Transverse colon (tissue), 4 donors: Measurements from ENCODE around the gene ATP13A2. TPM values are rescaled to one million over a fixed set of nuclear protein-coding genes. Genes with fewer than 3 reads are reported as not detected.

Source experiments
- DNase-seq: peaks from one replicate; pipeline ENCODE4 v3.0.0-alpha.2; 2019
- H3K27ac ChIP-seq, 4 donors: fragments of 200-600 bp; sonication (generic); 2 replicates each; pipeline ENCODE4 v1.5.1; 2016 to 2018; ENCODE audit warnings: inconsistent platforms in 4 of 4
- H3K27me3 ChIP-seq: fragments of 200-600 bp; sonication (generic); 2 replicates; pipeline ENCODE4 v1.5.1; 2017; ENCODE audit warnings: inconsistent platforms
- H3K36me3 ChIP-seq, 4 donors: fragments of 200-600 bp; sonication (generic); 2 replicates each; pipeline ENCODE4 v1.5.1; 2017 to 2019; ENCODE audit warnings: inconsistent platforms in 4 of 4
- H3K4me1 ChIP-seq, 4 donors: fragments of 200-600 bp; sonication (generic); 2 replicates each; pipeline ENCODE4 v1.5.1; 2017 to 2020; ENCODE audit warnings: inconsistent platforms in 4 of 4
- H3K4me3 ChIP-seq, 4 donors: fragments of 200-600 bp; sonication (generic); 1 replicate in 1 of 4; 2 replicates in 3 of 4; pipeline versions ENCODE4 v1.5.1 to v1.6.1; 2017 to 2019; ENCODE audit warnings: inconsistent platforms in 4 of 4
- H3K9me3 ChIP-seq, 2 donors: fragments of 200-600 bp; sonication (generic); 2 replicates each; pipeline ENCODE4 v1.5.1; 2017 to 2019; ENCODE audit warnings: inconsistent platforms in 2 of 2
- EP300 ChIP-seq: sonication (generic); formaldehyde crosslinking; IDR thresholded peaks from one replicate; pipeline ENCODE4 v1.6.1; 2017; ENCODE audit warnings: antibody characterized with exemption, low read depth
- POLR2A ChIP-seq: fragments of 450-650 bp; IDR thresholded peaks from one replicate; pipeline ENCODE4 v1.6.1; 2016; ENCODE audit warnings: antibody characterized with exemption, mild to moderate bottlenecking, moderate library complexity
- POLR2AphosphoS5 ChIP-seq, 3 donors: sonication (generic); formaldehyde crosslinking; IDR thresholded peaks; one replicate each; pipeline ENCODE4 v1.6.1; 2016; ENCODE audit warnings: antibody characterized with exemption in 3 of 3
- WGBS, 2 donors: methylation state at CpG; one replicate each; pipeline ENCODE4 v1.1.5; 2018; ENCODE audit warnings: low coverage in 1 of 2; 5-methylcytosine and 5-hydroxymethylcytosine counted together
- in situ Hi-C, 4 donors: fragments of 200-750 bp; cut with MboI; loops; one replicate each; pipeline versions ENCODE4 v1.15.0 to v1.15.1; 2017; ENCODE audit warnings: low sequenced_read_pairs in 3 of 4, low pct_ligation_motif_present in 1 of 4, low pct_unique_long_range_greater_than_20kb in 1 of 4
- intact Hi-C: fragments of 100-400 bp; cut with DNase I; formaldehyde crosslinking; loops from one replicate; pipeline ENCODE4 v1.15.1; 2023; ENCODE audit warnings: low total_unique reads
- total RNA-seq, 4 donors: library from RNA; depleted of rRNA; stranded (reverse); fragments of >200 nt; gene quantifications; one replicate each; pipeline ENCODE4 v1.1.0, GENCODE V29; 2016
- TF ChIP-seq, protein P1 (sequence below), 5 experiments: fragments of 200-600 bp in 3 of 5; fragments of 450-650 bp in 2 of 5; sonication (generic) in 3 of 5; IDR thresholded peaks; 1 replicate in 2 of 5; 2 replicates in 3 of 5; pipeline ENCODE4 v1.5.1; 2016 to 2017; ENCODE audit warnings: antibody characterized with exemption in 5 of 5, inconsistent platforms in 3 of 5, mild to moderate bottlenecking in 2 of 5, moderate library complexity in 1 of 5

The ATP13A2 gene
- total RNA-seq, 4 donors from 2014 or later = 34.4 to 70.8 (median 60.9) TPM

DNA sequence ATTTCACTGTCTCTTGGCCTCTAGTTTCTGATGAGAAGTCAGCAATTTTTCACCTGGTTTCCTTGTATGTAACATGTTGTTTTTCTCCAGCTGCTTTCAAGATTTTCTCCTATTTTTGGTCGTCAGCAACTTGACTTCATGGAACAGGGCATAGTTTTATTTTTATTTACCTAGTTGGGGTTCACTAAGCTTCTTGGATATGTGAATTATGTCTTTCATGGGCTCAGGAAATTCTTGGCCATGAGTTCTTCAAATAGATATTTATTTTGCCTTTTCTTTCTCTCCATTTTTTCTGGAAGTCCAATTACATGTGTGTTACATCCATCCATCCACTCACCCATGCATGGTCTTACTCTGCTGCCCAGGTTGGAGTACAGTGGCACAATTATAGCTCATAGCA is 28.4 kb upstream of the ATP13A2 start:
- 83% methylated on average over 1 of the region's 1 CpG; no CpG with 5 or more reads in 1 of the 2 donors for WGBS, 2 donors
- intact Hi-C loops = no loop called here

DNA sequence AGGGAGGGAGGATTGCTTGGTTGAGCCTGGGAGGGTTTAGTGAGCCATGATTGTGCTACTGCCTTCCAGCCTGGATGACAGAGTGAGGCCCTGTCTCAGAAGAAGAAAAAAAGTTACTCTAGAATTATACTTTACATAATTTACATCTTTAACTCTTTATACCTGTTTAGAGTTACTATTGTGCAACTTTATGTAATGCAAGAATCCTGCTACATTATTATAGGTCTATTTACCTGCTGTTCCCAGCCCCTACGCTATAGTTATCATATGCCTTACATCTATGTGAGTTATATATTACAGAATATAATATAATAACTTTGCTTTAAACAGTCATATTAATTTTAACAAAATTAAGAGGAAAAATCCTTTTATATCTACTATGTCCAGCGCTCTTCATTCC is 27.8 kb upstream of the ATP13A2 start:
- no peaks in the 10 kb centered on the region for H3K9me3 ChIP-seq
- 90 to 95% methylated on average over 2 of the region's 2 CpGs for WGBS, 2 donors
- H3K27me3 ChIP-seq = no peaks in the 10 kb centered on the region
- peaks cover 0 to 66% (median 25%) of the 10 kb centered on the region in 4 donors for H3K36me3 ChIP-seq
- no peaks in the 10 kb centered on the region for H3K4me1 ChIP-seq
- no peak for DNase-seq
- H3K4me3 ChIP-seq = no peak overlapping the region
- in situ Hi-C loops (no loop called here), intact Hi-C loops (no loop called here)
- no peak overlapping the region for H3K27ac ChIP-seq
- TF ChIP-seq POLR2AphosphoS5 (IDR thresholded peaks at IDR 0.05) (no peak), POLR2A (no peak), EP300 (no peak)
- TF ChIP-seq, protein P1, sequence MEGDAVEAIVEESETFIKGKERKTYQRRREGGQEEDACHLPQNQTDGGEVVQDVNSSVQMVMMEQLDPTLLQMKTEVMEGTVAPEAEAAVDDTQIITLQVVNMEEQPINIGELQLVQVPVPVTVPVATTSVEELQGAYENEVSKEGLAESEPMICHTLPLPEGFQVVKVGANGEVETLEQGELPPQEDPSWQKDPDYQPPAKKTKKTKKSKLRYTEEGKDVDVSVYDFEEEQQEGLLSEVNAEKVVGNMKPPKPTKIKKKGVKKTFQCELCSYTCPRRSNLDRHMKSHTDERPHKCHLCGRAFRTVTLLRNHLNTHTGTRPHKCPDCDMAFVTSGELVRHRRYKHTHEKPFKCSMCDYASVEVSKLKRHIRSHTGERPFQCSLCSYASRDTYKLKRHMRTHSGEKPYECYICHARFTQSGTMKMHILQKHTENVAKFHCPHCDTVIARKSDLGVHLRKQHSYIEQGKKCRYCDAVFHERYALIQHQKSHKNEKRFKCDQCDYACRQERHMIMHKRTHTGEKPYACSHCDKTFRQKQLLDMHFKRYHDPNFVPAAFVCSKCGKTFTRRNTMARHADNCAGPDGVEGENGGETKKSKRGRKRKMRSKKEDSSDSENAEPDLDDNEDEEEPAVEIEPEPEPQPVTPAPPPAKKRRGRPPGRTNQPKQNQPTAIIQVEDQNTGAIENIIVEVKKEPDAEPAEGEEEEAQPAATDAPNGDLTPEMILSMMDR (IDR thresholded peaks at IDR 0.05) = no peak

More for the DNA sequence above, 28.4 kb upstream of the ATP13A2 start:
- H3K4me3 ChIP-seq = no peak overlapping the region
- TF ChIP-seq, protein P1 (IDR thresholded peaks at IDR 0.05) = no peak
- no peak for TF ChIP-seq POLR2AphosphoS5 (IDR thresholded peaks at IDR 0.05)
- no peak for TF ChIP-seq POLR2A
- TF ChIP-seq EP300 = no peak
- peaks cover 0 to 3% (median 0%) of the 10 kb centered on the region in 4 donors for H3K4me1 ChIP-seq
- H3K27me3 ChIP-seq = no peaks in the 10 kb centered on the region
- H3K27ac ChIP-seq = no peak overlapping the region
- H3K36me3 ChIP-seq = peaks cover 0 to 66% (median 28%) of the 10 kb centered on the region in 4 donors
- in situ Hi-C loops = loop anchor here in 2 of 4 donors (10.0 kb wide), 2 partner anchors 75 to 85 kb away; no protein-coding TSS in a partner anchor
- no peak for DNase-seq
- no peaks in the 10 kb centered on the region for H3K9me3 ChIP-seq

DNA sequence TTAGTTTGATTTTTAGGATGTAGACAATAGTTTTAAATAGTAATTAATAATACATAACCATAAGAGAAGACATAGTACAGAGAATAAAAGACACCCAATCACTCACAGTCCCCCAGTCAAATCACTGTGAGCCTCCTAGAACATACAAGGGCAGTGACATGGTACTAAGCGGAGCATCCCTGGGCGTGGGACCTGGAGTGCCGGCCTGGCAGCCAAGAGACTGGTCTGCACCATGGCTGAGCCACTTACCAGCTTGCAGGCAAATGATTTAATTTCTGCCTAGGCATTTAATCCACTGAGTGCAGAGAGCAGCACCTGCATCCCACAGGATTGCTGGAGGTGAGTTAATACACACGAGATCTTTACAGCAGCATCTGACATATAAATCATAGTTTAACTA is 21.8 kb upstream of the ATP13A2 start:
- H3K4me1 ChIP-seq = no peaks in the 10 kb centered on the region
- no peak for DNase-seq
- H3K36me3 ChIP-seq = peaks cover 0 to 42% (median 17%) of the 10 kb centered on the region in 4 donors
- H3K27me3 ChIP-seq = no peaks in the 10 kb centered on the region
- H3K9me3 ChIP-seq = no peaks in the 10 kb centered on the region
- in situ Hi-C loops (no loop called here), intact Hi-C loops (no loop called here)
- TF ChIP-seq EP300 (no peak), POLR2A (no peak), POLR2AphosphoS5 (IDR thresholded peaks at IDR 0.05) (no peak)
- TF ChIP-seq, protein P1 (IDR thresholded peaks at IDR 0.05) = no peak
- H3K4me3 ChIP-seq = no peak overlapping the region
- 64 to 86% methylated on average over 3 to 4 of the region's 4 CpGs for WGBS, 2 donors
- H3K27ac ChIP-seq = no peak overlapping the region

DNA sequence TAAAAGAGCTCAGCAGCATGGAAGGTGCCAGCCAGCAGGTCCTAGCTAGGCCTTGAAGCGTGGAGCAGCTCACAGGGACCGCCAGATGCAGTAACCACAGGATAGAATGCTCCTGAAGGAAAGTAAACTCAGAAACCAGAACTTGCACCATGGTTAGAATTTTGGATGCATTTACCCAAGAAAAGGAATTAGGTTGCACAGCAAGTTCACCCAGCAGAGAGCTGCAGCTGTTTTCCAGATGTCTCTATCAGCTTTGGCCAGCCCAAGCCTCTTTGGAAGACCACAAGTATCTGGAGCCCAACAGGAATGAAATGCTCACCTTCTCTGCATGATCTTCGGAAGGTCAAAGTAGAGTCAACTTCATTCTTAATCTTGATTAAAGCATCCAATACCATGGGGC is 21.0 kb upstream of the ATP13A2 start:
- intact Hi-C loops (no loop called here), in situ Hi-C loops (no loop called here)
- Histone ChIP-seq H3K4me1 (no peaks in the 10 kb centered on the region), H3K27me3 (no peaks in the 10 kb centered on the region), H3K4me3 (no peak overlapping the region), H3K27ac (no peak overlapping the region), H3K9me3 (no peaks in the 10 kb centered on the region), H3K36me3 (peaks cover 0 to 44% (median 18%) of the 10 kb centered on the region in 4 donors)
- WGBS, 2 donors = 88 to 92% methylated on average over 3 of the region's 3 CpGs
- TF ChIP-seq EP300 (no peak), POLR2A (no peak), POLR2AphosphoS5 (IDR thresholded peaks at IDR 0.05) (no peak)
- TF ChIP-seq, protein P1 (IDR thresholded peaks at IDR 0.05) = no peak
- no peak for DNase-seq
